Fibroblast of skin of left quadriceps (primary cell): ENCODE data around the gene ACTRT2.

Experiments
- DNase-seq, 2 experiments: peaks; one replicate each; pipeline ENCODE4 v3.0.0-alpha.2; 2013; ENCODE audit warnings: low read depth in 2 of 2

Gene ACTRT2

GRCh38 chr1:3003039-3003940 is 18.0 kb upstream of the ACTRT2 start:
- no peak for DNase-seq

GRCh38 chr1:3003941-3004270 is 17.4 kb upstream of the ACTRT2 start:
- DNase-seq: no peak

- no peak for DNase-seq
These were observed 16.7 kb upstream of the ACTRT2 start for GRCh38 chr1:3004285-3005205.

GRCh38 chr1:3005771-3006170 is 15.5 kb upstream of the ACTRT2 start:
- no peak for DNase-seq

GRCh38 chr1:3007298-3008147 is 13.7 kb upstream of the ACTRT2 start:
- DNase-seq: no peak

GRCh38 chr1:3009021-3009420 is 12.2 kb upstream of the ACTRT2 start:
- DNase-seq: no peak

GRCh38 chr1:3009556-3009955 is 11.7 kb upstream of the ACTRT2 start:
- no peak for DNase-seq

- no peak for DNase-seq
These were observed 10.1 kb upstream of the ACTRT2 start for GRCh38 chr1:3011127-3011526.

- no peak for DNase-seq
These were observed 9.4 kb upstream of the ACTRT2 start for GRCh38 chr1:3011631-3012455.

- DNase-seq: no peak
These were observed 8.6 kb upstream of the ACTRT2 start for GRCh38 chr1:3012456-3013291.

GRCh38 chr1:3013371-3014049 is 7.8 kb upstream of the ACTRT2 start:
- DNase-seq: no peak

- DNase-seq: no peak
These were observed 7.2 kb upstream of the ACTRT2 start for GRCh38 chr1:3014050-3014440.

- DNase-seq: no peak
These were observed 6.6 kb upstream of the ACTRT2 start for GRCh38 chr1:3014443-3015268.

- DNase-seq: no peak
These were observed 6.0 kb upstream of the ACTRT2 start for GRCh38 chr1:3015269-3015635.

- DNase-seq: no peak
These were observed 5.5 kb upstream of the ACTRT2 start for GRCh38 chr1:3015744-3016143.

GRCh38 chr1:3016641-3017439 is 4.4 kb upstream of the ACTRT2 start:
- DNase-seq: no peak

GRCh38 chr1:3017440-3018050 is 3.7 kb upstream of the ACTRT2 start:
- DNase-seq: no peak
